Heart left ventricle (tissue), 16 donors: Measurements from ENCODE around the gene USP9X. TPM values are rescaled to one million over a fixed set of nuclear protein-coding genes. Genes with fewer than 3 reads are reported as not detected.
"Not testable (repeated sequence)": the region's sequence is repeated elsewhere in the genome, so short reads cannot be mapped to it uniquely, and the experiment has no call there.

Experiments
- ATAC-seq, 4 donors: fragments of 200-7000 bp; cut with Tn5 transposase; one replicate each; pipeline ENCODE4 v1.9.1; 2020 to 2022; ENCODE audit warnings: moderate library complexity in 4 of 4, mild to moderate bottlenecking in 3 of 4, moderate number of reproducible peaks in 1 of 4
- DNase-seq, 5 donors: peaks; one replicate each; pipeline ENCODE4 v3.0.0-alpha.2; 2020
- H3K27ac ChIP-seq, 12 donors: fragments of 200-600 bp; sonication (generic) in 4 of 12; one replicate each; pipeline versions ENCODE4 v1.5.0 to v1.8.0; 2016 to 2022; ENCODE audit warnings: mild to moderate bottlenecking in 2 of 12
- H3K27me3 ChIP-seq, 9 donors: fragments of 200-600 bp; sonication (generic) in 2 of 9; one replicate each; pipeline versions ENCODE4 v1.5.1 to v1.8.0; 2016 to 2022; ENCODE audit warnings: mild to moderate bottlenecking in 3 of 9
- H3K36me3 ChIP-seq, 9 donors: fragments of 200-600 bp; sonication (generic) in 2 of 9; one replicate each; pipeline versions ENCODE4 v1.5.0 to v1.8.0; 2018 to 2022; ENCODE audit warnings: mild to moderate bottlenecking in 2 of 9
- H3K4me1 ChIP-seq, 12 donors: fragments of 200-600 bp; sonication (generic) in 4 of 12; one replicate each; pipeline versions ENCODE4 v1.5.0 to v1.8.0; 2016 to 2022; ENCODE audit warnings: mild to moderate bottlenecking in 3 of 12
- H3K4me3 ChIP-seq, 12 donors: fragments of 200-600 bp; sonication (generic) in 4 of 12; one replicate each; pipeline versions ENCODE4 v1.5.0 to v1.8.0; 2017 to 2022; ENCODE audit warnings: mild to moderate bottlenecking in 9 of 12, moderate library complexity in 4 of 12
- H3K9me3 ChIP-seq, 12 donors: fragments of 200-600 bp; sonication (generic) in 4 of 12; one replicate each; pipeline versions ENCODE4 v1.5.0 to v1.8.0; 2016 to 2022; ENCODE audit warnings: mild to moderate bottlenecking in 1 of 12
- CTCF ChIP-seq, 12 donors: fragments of 200-600 bp; sonication (generic) in 4 of 12; IDR thresholded peaks; one replicate each; pipeline versions ENCODE4 v1.5.0 to v1.8.0; 2018 to 2022; ENCODE audit warnings: antibody characterized with exemption in 12 of 12, mild to moderate bottlenecking in 5 of 12
- POLR2A ChIP-seq, 2 donors: fragments of 450-650 bp; IDR thresholded peaks; one replicate each; pipeline ENCODE4 v1.6.1; 2017; ENCODE audit warnings: antibody characterized with exemption in 2 of 2, mild to moderate bottlenecking in 2 of 2, moderate library complexity in 2 of 2
- WGBS, 4 donors: extraction: QIAGEN DNeasy Blood & Tissue Kit in 2 of 4; methylation state at CpG; one replicate each; pipeline versions ENCODE4 v1.1.5 to v1.1.7; 2013 to 2018; 5-methylcytosine and 5-hydroxymethylcytosine counted together
- intact Hi-C, 10 donors: fragments of 100-400 bp; cut with DNase I; formaldehyde crosslinking; loops; one replicate each; pipeline versions ENCODE4 v1.11.1 to v1.14.2; 2022
- polyA plus RNA-seq, 2 donors: library from polyadenylated mRNA; stranded (reverse); fragments of 200-250 nt; gene quantifications; one replicate each; pipeline ENCODE4 v1.2.3, GENCODE V29; 2013
- total RNA-seq, 9 donors: library from RNA; depleted of rRNA in 2 of 9; stranded (reverse); fragments of >200 nt in 2 of 9; fragmentation: NEBNext Ultra II Directional in 3 of 9; extraction: Animal tissue kit (Norgen Biotek cat#: 25700) in 3 of 9; gene quantifications; one replicate each; pipeline versions ENCODE4 v1.1.0 to v1.2.4, GENCODE V29; 2016 to 2023
- donor health status: ischemic (EF 13 %, LVEDD 7.1; RV severe dilation, severe dysfunction).
- donor health status: healthy with polysubstance abuse.
- donor health status: DM: no; HTN: yes; CAD: no.
- donor health status: DM: no; HTN: no; CAD: no.
- donor health status: ischemic (EF 25% LVEDD 6.9; RV normal size, moderate dysfunction).
- donor health status: ischemic (EF 25% LVEDD 5.7; RV mildly dilated, moderate dysfunction).
- donor health status: healthy.
- donor health status: DM: yes; HTN: yes; CAD: no.
- donor health status: ischemic (EF 35%, LVEDD 5.7; RV mildly dilated, moderate dysfunction).
- donor health status: nonischemic (EF 11% LVEDD 7.7; RV severe dilation, severe dysfunction).
- donor health status: DM: yes; HTN: yes; CAD: no.
- donor health status: PGD.
- donor health status: ischemic (EF 29% LVEDD 5.4; RV normal size, mild dysfunction).
- donor health status: nonischemic (EF 23%, LVEDD 6.1; RV moderate dilation, normal function).

Gene USP9X
- total and polyA plus RNA-seq, 11 donors: 9.5 to 80.1 (median 66.4) TPM

GRCh38 chrX:41145920-41146608 is 60.8 kb downstream of the USP9X start:
- Histone ChIP-seq H3K4me3 (no peak overlapping the region), H3K27me3 (no peaks in the 10 kb centered on the region), H3K4me1 (no peaks in the 10 kb centered on the region), H3K9me3 (no peaks in the 10 kb centered on the region), H3K27ac (no peak overlapping the region), H3K36me3 (peaks cover 0 to 99% (median 78%) of the 10 kb centered on the region in 9 donors)
- TF ChIP-seq POLR2A (IDR thresholded peaks at IDR 0.05): no peak
- TF ChIP-seq CTCF (IDR thresholded peaks at IDR 0.05): no peak
- intact Hi-C loops: no loop called here
- 82 to 93% (median 92%) methylated on average over 2 of the region's 2 CpGs for WGBS, 4 donors
- no peak for ATAC-seq
- no peak for DNase-seq

DNA sequence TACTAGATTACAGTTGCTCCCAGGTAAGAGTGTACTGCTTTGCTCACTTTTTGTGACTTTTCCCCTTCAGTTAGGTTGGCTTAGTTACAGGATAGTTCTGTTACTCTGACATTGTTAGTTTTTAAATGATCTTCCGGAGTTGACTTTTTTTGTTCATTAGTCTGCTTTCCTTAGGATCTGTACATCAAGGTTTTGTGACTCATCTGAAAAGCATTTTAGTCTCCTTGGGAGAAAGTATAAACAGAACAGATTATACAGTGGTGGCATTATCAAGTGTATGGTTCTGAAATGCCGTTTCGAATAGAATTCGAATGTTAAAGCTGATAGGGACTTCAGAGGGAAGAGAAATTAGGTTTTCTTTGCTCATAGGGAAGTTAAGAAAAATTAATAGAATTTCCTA is 63.3 kb downstream of the USP9X start:
- Histone ChIP-seq H3K36me3 (peaks cover 0 to 99% (median 85%) of the 10 kb centered on the region in 9 donors), H3K9me3 (no peaks in the 10 kb centered on the region), H3K27ac (no peak overlapping the region), H3K4me1 (no peaks in the 10 kb centered on the region), H3K27me3 (no peaks in the 10 kb centered on the region), H3K4me3 (no peak overlapping the region)
- no peak for ATAC-seq
- intact Hi-C loops: no loop called here
- whole genome bisulfite sequencing, 4 donors: 78 to 85% (median 80%) methylated on average over 4 of the region's 4 CpGs
- TF ChIP-seq CTCF (IDR thresholded peaks at IDR 0.05): no peak
- TF ChIP-seq POLR2A (IDR thresholded peaks at IDR 0.05): no peak
- DNase-seq: no peak

DNA sequence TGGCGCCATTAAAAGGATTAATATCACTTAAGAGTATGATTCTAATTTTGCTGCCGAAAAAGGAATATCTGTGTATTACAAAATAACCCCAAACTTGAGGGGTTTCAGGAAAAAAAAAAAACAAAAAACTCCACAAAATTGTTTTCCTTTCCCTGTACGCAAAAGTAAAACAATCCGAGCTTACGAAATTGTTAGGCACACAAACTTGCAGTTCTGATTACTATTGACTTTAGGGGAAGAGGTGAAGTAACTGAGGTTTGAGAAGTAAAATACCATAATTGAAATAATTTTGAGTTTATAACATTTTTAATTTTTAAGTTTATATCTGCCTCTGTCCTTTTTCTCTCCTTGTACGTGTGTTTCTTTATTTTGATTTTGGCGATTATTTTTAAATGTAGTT is 64.8 kb downstream of the USP9X start:
- no peak for ATAC-seq

DNA sequence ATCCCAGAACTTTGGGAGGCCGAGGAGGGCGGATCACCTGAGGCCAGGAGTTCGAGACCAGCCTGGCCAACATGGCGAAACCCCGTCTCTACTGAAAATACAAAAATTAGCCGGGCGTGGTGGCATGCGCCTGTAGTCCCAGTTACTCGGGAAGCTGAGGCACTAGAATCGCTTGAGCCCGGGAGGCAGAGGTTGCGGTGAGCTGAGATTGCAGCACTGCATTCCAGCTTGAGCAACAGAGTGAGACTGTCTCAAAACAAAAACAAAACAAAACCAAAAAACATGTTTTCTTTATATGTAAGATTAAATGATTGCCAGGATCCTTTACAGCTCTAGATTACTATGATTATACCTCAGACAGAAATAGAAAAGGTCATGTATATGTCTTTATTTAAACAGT is 66.5 kb downstream of the USP9X start:
- H3K4me1 ChIP-seq, H3K27me3 ChIP-seq, H3K4me3 ChIP-seq, ATAC-seq, DNase-seq, H3K9me3 ChIP-seq, H3K27ac ChIP-seq, intact Hi-C loops: not testable (repeated sequence)
- peaks cover 0 to 100% (median 88%) of the 10 kb centered on the region in 9 donors for H3K36me3 ChIP-seq
- WGBS, 4 donors: 90 to 97% (median 94%) methylated on average over 12 of the region's 12 CpGs

More for the DNA sequence above, 64.8 kb downstream of the USP9X start:
- Histone ChIP-seq H3K36me3 (peaks cover 0 to 99% (median 83%) of the 10 kb centered on the region in 9 donors), H3K4me1 (no peaks in the 10 kb centered on the region), H3K4me3 (no peak overlapping the region), H3K27me3 (no peaks in the 10 kb centered on the region), H3K9me3 (no peaks in the 10 kb centered on the region), H3K27ac (no peak overlapping the region)
- DNase-seq: no peak
- TF ChIP-seq POLR2A (IDR thresholded peaks at IDR 0.05): no peak
- no peak for TF ChIP-seq CTCF (IDR thresholded peaks at IDR 0.05)
- 81 to 90% (median 82%) methylated on average over 7 of the region's 7 CpGs for WGBS, 4 donors
- intact Hi-C loops: no loop called here

DNA sequence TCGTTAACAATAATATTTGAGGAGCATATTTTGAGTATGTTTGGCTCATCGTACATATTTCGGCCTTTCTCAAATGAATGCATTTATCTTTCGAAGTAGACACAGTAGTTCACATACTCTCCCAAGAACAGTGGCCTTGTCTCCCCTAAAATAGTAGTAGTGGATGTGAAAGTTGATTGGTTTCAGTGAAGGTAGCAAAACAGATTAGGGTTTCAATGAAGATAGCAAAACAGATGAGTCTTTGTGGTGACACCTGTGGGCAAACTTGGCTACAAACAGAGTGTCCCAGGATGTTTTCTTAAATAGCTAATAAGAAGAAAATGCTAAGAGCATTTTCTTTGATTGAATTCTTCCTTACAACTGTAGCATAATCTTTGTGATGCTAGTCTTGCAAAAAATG is 67.0 kb downstream of the USP9X start:
- no peaks in the 10 kb centered on the region for H3K9me3 ChIP-seq
- no peak for DNase-seq
- H3K4me3 ChIP-seq: no peak overlapping the region
- no peak for ATAC-seq
- WGBS, 4 donors: 95 to 98% (median 96%) methylated on average over 4 of the region's 4 CpGs
- intact Hi-C loops: no loop called here
- no peaks in the 10 kb centered on the region for H3K4me1 ChIP-seq
- no peak overlapping the region for H3K27ac ChIP-seq
- peaks cover 0 to 100% (median 93%) of the 10 kb centered on the region in 9 donors for H3K36me3 ChIP-seq
- TF ChIP-seq POLR2A (IDR thresholded peaks at IDR 0.05) (no peak), CTCF (IDR thresholded peaks at IDR 0.05) (no peak)
- H3K27me3 ChIP-seq: no peaks in the 10 kb centered on the region
